Karpas-422 (cell line): ENCODE measurements around the gene CDC23. TPM values are rescaled to one million over a fixed set of nuclear protein-coding genes. Genes with fewer than 3 reads are reported as not detected.
"Not testable (repeated sequence)": the region's sequence is repeated elsewhere in the genome, so short reads cannot be mapped to it uniquely, and the experiment has no call there.

Experiments used
- DNase-seq: peaks from one replicate; pipeline ENCODE4 v3.0.0-alpha.2; 2015
- H2AFZ ChIP-seq: fragments of 200-600 bp; sonication (generic); 2 replicates; pipeline ENCODE4 v1.6.1; 2014; ENCODE audit warnings: antibody characterized with exemption, low read length, mixed read lengths
- H3K27ac ChIP-seq: fragments of 200-600 bp; sonication (generic); 2 replicates; pipeline ENCODE4 v1.5.1; 2014; ENCODE audit warnings: mild to moderate bottlenecking, low read length, moderate library complexity
- H3K27me3 ChIP-seq: fragments of 200-600 bp; sonication (generic); 2 replicates; pipeline ENCODE4 v1.6.1; 2014; ENCODE audit warnings: low read length, mixed read lengths
- H3K36me3 ChIP-seq: fragments of 200-600 bp; sonication (generic); 2 replicates; pipeline ENCODE4 v1.6.1; 2014; ENCODE audit warnings: low read length, mixed read lengths; ENCODE audit not compliant: insufficient read depth
- H3K4me1 ChIP-seq: fragments of 200-600 bp; sonication (generic); 2 replicates; pipeline ENCODE4 v1.6.1; 2014; ENCODE audit warnings: mild to moderate bottlenecking, low read length, mixed read lengths
- H3K4me2 ChIP-seq: fragments of 200-600 bp; sonication (generic); 2 replicates; pipeline ENCODE4 v1.6.1; 2014; ENCODE audit warnings: low read length, low read depth, mild to moderate bottlenecking; ENCODE audit not compliant: poor library complexity, severe bottlenecking
- H3K4me3 ChIP-seq: fragments of 200-600 bp; sonication (generic); 2 replicates; pipeline ENCODE4 v1.5.1; 2014; ENCODE audit warnings: mild to moderate bottlenecking, antibody characterized with exemption, low read length, mixed read lengths
- H3K79me2 ChIP-seq: fragments of 200-600 bp; sonication (generic); 2 replicates; pipeline ENCODE4 v1.6.1; 2014; ENCODE audit warnings: mild to moderate bottlenecking, low read length, mixed read lengths
- H3K9ac ChIP-seq: fragments of 200-600 bp; sonication (generic); 2 replicates; pipeline ENCODE4 v1.6.0; 2014; ENCODE audit warnings: low read length
- H3K9me2 ChIP-seq: fragments of 200-600 bp; sonication (generic), shearing (Covaris generic); replicated peaks from 2 replicates; pipeline ENCODE4 v1.6.0; 2014; ENCODE audit warnings: mild to moderate bottlenecking, low read length, moderate library complexity; ENCODE audit not compliant: insufficient read depth
- H3K9me3 ChIP-seq: fragments of 300-700, 200-600 bp; sonication (generic); 2 replicates; pipeline ENCODE4 v1.6.1; 2014; ENCODE audit warnings: low read length, mixed read lengths
- H4K20me1 ChIP-seq: fragments of 200-600 bp; sonication (generic); 2 replicates; pipeline ENCODE4 v1.6.1; 2014; ENCODE audit warnings: mild to moderate bottlenecking, antibody characterized with exemption, low read length, low read depth; ENCODE audit not compliant: insufficient read depth
- total RNA-seq: library from RNA; depleted of rRNA; stranded (reverse); fragments of >200 nt; shearing (Covaris generic); gene quantifications from 2 replicates; pipeline ENCODE4 v1.2.3, GENCODE V29; 2014; ENCODE audit warnings: low replicate concordance; rRNA removed

CDC23 gene, protein sequence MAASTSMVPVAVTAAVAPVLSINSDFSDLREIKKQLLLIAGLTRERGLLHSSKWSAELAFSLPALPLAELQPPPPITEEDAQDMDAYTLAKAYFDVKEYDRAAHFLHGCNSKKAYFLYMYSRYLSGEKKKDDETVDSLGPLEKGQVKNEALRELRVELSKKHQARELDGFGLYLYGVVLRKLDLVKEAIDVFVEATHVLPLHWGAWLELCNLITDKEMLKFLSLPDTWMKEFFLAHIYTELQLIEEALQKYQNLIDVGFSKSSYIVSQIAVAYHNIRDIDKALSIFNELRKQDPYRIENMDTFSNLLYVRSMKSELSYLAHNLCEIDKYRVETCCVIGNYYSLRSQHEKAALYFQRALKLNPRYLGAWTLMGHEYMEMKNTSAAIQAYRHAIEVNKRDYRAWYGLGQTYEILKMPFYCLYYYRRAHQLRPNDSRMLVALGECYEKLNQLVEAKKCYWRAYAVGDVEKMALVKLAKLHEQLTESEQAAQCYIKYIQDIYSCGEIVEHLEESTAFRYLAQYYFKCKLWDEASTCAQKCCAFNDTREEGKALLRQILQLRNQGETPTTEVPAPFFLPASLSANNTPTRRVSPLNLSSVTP
- total RNA-seq, result 16.6 and 24.0 TPM in 2 replicates

DNA sequence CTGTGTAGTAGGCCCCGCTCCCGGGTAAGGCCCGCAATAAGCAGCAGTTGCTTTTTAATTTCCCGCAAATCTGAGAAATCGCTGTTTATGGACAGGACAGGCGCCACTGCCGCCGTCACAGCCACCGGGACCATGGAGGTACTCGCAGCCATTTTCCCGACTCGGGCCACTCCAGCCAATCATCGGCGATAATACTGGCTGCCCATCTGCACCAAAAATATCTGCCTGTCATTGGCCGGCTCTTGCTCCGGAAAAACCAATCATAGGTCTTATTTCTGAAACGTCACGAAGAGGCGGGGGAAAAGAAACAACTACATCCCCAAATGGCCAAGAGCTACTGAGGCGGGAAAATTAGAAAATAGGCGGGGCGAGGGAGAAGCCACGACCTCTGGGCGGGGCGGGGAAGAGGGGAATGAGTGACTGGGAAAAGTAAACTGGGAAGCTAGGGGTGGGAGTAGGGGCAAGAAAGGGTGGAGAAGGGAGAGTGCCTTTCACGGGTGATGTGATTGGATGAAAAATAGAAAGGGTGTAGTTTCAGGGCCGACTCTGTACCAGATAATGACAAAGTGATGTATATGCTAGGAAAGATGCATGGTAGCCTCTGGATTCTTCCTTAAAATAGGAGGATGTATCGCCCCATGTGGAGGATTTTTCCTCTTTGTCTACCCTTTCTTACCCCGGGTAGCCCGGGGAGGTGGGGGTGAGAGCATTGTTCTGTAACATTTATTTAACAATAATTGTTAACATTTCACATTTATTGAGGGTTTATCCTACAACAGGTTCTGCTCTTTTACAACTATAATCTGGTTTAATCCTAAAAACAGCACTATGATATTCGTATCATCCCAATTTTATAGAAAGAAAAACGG is at the start of gene CDC23:
TSS of gene CDC23 (minus strand) at position 163 of the 869 bp plus-strand sequence. CDS start at position 152, 11 bp downstream.
- Histone ChIP-seq H3K27ac (0 out of 2 replicates have a peak within 1 kb of the TSS, but pooled peaks have one; percentile 26), H3K4me1 (peaks cover 14% of the 10 kb centered on the region), H2AFZ (peak within 1 kb of the TSS; percentile 99), H3K9ac (peak within 1 kb of the TSS; percentile 92), H3K9me2 (no peaks in the 10 kb centered on the region), H3K27me3 (no peaks in the 10 kb centered on the region), H3K4me2 (peak within 1 kb of the TSS; percentile 99), H3K79me2 (peaks cover 46% of the 10 kb centered on the region), H3K36me3 (peaks cover 17% of the 10 kb centered on the region; the same call in 1 of the 2 replicates), H3K9me3 (no peaks in the 10 kb centered on the region), H4K20me1 (no peaks in the 10 kb centered on the region), H3K4me3 (peak within 1 kb of the TSS; percentile 98)
- DNase-seq, result peak; percentile 98

DNA sequence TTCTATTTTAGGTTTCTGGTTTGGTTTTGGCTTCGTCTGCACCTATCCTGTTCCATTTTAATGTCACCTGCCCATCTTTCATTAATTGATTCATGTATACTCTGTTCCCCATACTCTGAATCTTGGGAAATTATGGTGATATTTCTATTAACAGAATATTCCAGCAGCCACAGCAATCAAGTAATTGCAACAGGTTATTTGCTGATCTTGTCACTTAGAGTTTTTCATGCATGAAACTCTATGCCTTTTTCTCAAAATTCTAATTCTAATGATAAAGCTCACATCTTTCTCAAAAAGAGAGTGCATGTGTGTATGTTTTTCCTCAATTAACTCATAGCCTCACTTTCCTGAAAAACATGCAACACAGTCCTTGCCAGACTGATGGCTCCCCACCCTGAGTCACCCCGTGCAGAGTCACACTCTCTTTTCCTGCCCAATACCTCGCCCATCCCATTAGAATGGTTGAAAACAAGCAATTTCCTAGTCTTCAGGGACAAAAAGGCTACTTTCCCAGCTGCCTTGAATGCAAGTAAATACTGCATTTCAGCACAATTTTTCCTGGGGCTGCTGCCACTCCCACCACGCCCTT is 45.7 kb upstream of the CDC23 start:
- Histone ChIP-seq H3K4me3 (no peak overlapping the region), H3K27ac (no peak overlapping the region), H3K27me3 (no peaks in the 10 kb centered on the region), H2AFZ (no peak overlapping the region), H4K20me1 (no peaks in the 10 kb centered on the region), H3K9me2 (no peaks in the 10 kb centered on the region), H3K9me3 (no peaks in the 10 kb centered on the region), H3K36me3 (no peaks in the 10 kb centered on the region), H3K79me2 (no peaks in the 10 kb centered on the region), H3K9ac (no peak overlapping the region), H3K4me1 (no peaks in the 10 kb centered on the region), H3K4me2 (no peak overlapping the region)
- no peak for DNase-seq

DNA sequence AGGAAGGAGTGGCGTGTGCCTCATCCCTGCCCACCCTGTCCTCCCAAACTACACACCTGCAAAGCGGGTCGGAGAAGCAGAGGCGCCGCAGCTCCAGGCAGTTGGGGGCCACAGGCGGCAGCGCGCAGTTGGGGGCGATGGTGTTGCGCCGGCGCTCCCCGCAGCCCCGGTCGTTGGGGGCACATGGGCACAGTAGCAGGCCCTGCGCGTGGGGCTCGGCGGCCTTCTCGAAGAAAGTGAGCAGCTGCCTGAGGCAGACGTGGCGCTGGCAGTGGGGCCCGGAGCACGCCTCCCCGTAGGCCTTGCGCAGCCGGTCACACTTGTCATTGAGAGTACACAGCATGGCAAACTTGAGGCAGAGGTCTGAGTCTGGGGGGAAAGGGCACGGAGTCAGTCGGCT is 44.5 kb upstream of the CDC23 start:
- Histone ChIP-seq H3K4me3 (no peak overlapping the region), H3K27ac (no peak overlapping the region), H4K20me1 (no peaks in the 10 kb centered on the region), H2AFZ (no peak overlapping the region), H3K9me2 (no peaks in the 10 kb centered on the region), H3K79me2 (no peaks in the 10 kb centered on the region), H3K4me1 (no peaks in the 10 kb centered on the region), H3K9me3 (no peaks in the 10 kb centered on the region), H3K36me3 (no peaks in the 10 kb centered on the region), H3K27me3 (no peaks in the 10 kb centered on the region), H3K9ac (no peak overlapping the region), H3K4me2 (no peak overlapping the region)
- DNase-seq, result no peak

- Histone ChIP-seq H3K9ac (no peak overlapping the region), H3K9me2 (no peaks in the 10 kb centered on the region), H3K27ac (no peak overlapping the region), H3K27me3 (no peaks in the 10 kb centered on the region), H3K4me2 (no peak overlapping the region), H3K79me2 (no peaks in the 10 kb centered on the region), H2AFZ (no peak overlapping the region), H3K9me3 (no peaks in the 10 kb centered on the region), H3K4me3 (no peak overlapping the region), H3K4me1 (no peaks in the 10 kb centered on the region), H4K20me1 (no peaks in the 10 kb centered on the region), H3K36me3 (no peaks in the 10 kb centered on the region)
- DNase-seq, result no peak
These were observed 39.8 kb upstream of the CDC23 start for GRCh38 chr5:138252944-138253343.

GRCh38 chr5:138247800-138248199 is 34.7 kb upstream of the CDC23 start:
- not testable (repeated sequence) for H3K27ac ChIP-seq, H3K9ac ChIP-seq, H3K27me3 ChIP-seq, H2AFZ ChIP-seq, H3K79me2 ChIP-seq, DNase-seq, H3K4me1 ChIP-seq, H4K20me1 ChIP-seq, H3K4me3 ChIP-seq, H3K9me3 ChIP-seq, H3K9me2 ChIP-seq, H3K36me3 ChIP-seq, H3K4me2 ChIP-seq

DNA sequence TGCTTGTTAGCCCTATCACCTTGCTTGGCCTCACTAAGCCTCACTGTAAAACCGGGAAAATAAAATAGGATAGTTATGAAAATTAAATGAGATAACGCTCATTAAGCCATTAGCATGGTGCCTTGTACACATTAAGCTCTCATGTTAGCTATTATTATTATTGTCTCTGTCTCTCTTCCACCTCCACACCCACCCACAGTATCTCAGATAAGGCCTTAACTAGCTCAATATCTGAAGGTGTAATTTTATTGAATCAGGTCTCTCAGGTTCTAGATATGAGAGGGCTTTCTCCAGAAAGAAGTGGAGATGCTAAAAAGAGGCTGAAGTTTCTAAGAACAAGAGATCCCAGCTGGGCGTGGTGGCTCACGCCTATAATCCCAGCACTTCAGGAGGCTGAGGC is 33.7 kb upstream of the CDC23 start:
- H2AFZ ChIP-seq, result no peak overlapping the region
- no peak overlapping the region for H3K27ac ChIP-seq
- no peak overlapping the region for H3K4me3 ChIP-seq
- no peaks in the 10 kb centered on the region for H3K27me3 ChIP-seq
- H3K9ac ChIP-seq, result no peak overlapping the region
- no peaks in the 10 kb centered on the region for H3K9me3 ChIP-seq
- H3K36me3 ChIP-seq, result no peaks in the 10 kb centered on the region
- no peaks in the 10 kb centered on the region for H4K20me1 ChIP-seq
- no peak for DNase-seq
- H3K4me1 ChIP-seq, result no peaks in the 10 kb centered on the region
- H3K9me2 ChIP-seq, result no peaks in the 10 kb centered on the region
- H3K4me2 ChIP-seq, result no peak overlapping the region
- H3K79me2 ChIP-seq, result no peaks in the 10 kb centered on the region

- H3K9ac ChIP-seq, result no peak overlapping the region
- H4K20me1 ChIP-seq, result no peaks in the 10 kb centered on the region
- H3K79me2 ChIP-seq, result no peaks in the 10 kb centered on the region
- H3K27ac ChIP-seq, result no peak overlapping the region
- no peak for DNase-seq
- H3K4me3 ChIP-seq, result no peak overlapping the region
- no peaks in the 10 kb centered on the region for H3K36me3 ChIP-seq
- H3K27me3 ChIP-seq, result no peaks in the 10 kb centered on the region
- H3K4me2 ChIP-seq, result no peak overlapping the region
- no peaks in the 10 kb centered on the region for H3K9me2 ChIP-seq
- H3K9me3 ChIP-seq, result no peaks in the 10 kb centered on the region
- no peaks in the 10 kb centered on the region for H3K4me1 ChIP-seq
- H2AFZ ChIP-seq, result no peak overlapping the region
These were observed 33.2 kb upstream of the CDC23 start for GRCh38 chr5:138246334-138246733.
